ENCODE measurements around the gene HSPH1.
"Not testable (repeated sequence)": the region's sequence is repeated elsewhere in the genome, so short reads cannot be mapped to it uniquely, and the experiment has no call there.

Gene HSPH1

DNA sequence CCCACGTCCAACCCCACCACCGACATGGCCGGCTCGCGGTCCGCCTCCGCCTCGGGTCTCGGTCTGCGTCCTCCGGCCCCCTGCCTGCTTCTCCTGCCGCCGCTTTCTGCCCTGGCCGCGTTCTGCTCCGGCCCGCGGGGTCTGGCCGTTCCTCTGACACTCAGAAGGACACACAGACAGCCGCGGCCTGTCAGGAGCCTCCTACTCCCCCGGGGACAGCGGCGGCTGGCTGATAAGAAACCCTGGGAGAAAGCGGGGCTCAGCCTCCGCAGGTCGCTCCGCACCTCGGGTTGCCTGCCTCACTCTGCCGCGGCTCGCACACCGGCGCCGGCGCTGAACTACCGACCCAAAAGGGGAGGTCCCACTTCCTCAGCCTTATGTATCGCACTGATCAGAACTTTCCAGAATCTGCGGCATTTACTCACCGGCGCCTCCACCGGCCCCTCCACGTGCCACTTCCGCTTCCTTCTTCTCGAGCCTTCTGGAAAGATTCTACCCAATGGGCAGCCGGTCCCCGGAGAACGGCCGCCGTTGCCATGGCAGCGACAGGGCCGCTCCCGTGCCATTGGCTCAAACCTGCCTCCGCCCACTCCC lies at the start of gene HSPH1:
TSS of gene HSPH1 (minus strand) at position 348 of the 594 bp plus-strand sequence. CDS start at position 26, 322 bp downstream.
- peak in 1 of 2 donors; percentile 97 for DNase-seq

GRCh38 chr13:31209841-31210210 lies 48.1 kb upstream of the HSPH1 start:
- no peak for DNase-seq

DNA sequence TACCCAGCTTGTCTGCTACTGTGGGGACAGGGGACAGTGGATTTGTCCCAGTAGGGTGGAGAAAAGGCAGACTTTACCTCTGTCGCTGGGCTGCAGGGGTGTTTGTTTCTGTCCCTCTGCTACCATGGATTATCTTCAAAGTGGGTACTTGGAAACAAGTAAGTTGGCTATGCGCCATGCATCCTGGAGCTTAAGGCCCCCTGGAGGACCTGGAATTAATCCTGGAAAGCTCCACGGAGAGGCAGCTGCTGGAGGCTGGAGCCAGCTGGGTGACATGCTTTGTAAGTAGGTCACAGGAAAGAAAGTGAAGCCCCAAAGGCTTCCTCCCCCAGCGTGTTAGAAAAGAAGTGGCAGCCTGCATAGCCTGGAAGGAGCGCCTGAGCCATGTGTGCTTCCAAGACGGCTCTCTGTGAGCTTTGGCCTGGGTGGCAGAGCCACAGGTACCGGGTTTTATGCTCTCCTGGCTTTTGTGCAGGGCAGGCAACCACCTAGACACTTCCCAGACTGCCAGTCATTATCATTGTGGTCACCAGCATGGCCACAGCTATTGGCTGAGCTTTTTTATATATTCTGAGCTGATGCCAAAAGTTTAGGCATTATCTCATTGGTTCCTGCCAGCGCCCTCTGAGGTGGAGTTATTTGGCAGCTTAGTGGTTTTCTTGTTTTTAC lies 47.6 kb upstream of the HSPH1 start:
- no peak for DNase-seq

DNA sequence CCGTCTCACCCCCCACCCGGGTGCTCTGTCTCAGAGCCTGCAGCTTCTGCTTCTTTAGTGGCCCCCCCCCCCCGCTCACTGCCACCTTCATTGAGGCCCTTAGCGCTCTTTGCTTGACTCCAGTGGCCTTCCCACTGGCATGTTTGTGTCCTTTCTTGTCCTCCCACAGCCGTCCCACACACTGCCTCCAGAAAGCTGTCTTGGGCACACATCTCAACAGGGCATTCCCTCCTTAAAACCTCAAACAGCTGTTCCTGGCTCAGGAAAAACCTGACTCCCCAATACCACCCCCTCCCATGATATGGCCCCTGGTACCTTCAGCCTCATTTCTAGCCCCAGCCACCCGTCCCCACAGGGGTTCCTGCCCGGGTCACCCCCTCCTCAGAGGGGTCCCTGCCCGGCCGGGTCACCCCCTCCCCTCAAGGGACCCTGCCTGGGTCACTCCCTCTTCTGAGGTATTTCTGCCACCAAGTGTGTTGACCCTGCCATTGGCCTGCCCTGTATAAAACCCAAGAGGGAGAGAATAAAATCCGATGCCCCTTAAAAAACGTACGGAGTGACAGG lies 46.9 kb upstream of the HSPH1 start:
- DNase-seq: no peak

DNA sequence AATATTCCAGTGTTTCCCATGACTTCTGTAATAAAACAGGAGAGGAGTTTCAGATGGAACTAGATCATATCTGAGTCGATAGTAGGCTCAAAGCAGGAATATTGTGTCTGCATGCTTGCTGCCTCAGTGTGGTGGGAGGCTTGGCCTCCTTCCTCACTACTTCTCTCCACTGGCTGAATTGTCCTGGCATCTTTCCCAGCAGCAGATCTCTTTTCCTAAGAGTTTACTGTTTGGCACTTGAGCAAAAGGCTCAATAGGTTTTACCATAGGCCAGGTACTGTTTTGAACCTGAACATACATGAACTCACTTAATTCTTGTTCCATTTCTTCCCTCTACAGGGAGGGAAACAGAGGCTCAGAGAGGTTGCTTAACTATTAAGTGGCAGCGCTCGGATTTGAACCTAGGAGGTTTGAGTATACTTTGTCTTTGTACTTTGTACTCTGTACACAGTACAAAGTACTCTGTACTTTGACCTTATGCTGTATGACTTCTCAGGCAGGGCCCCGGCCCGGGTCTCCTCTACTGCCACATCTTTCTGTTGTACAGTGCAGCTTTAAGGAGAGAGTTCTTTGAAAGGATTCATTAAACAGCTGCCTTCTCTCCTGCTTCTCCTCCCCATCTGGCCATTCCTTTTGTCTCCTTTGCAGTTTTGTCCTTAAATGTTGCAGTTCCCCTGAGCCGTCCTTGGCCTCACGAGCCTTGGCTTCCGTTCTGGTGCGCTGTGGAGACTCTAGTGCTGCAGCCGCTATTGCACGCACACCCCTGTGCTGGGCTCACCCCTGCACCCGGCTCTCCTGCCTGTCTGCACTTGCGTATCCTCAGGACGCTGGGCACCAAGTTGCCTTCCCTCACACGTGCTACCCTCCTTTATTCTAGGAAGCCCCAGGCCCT lies 46.2 kb upstream of the HSPH1 start:
- DNase-seq: no peak

DNA sequence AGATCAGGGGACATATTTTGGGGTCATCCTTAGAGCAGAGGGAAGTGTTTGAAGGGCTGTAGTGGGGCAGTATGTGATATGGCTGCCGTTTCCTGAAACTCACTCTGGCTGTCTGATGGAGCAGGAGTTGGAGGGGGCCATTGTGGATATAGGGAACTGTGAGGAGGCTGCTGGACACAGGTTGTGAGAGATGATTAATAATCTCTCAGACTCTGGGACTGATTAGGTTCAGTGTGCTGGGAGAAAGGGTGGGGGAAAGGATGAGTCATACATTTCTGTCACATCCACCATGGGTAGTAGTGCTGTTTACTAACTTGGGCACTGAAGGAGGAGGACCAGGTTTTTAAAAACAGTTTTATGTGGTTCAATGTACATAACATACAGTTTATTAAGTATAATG lies 42.9 kb upstream of the HSPH1 start:
- DNase-seq: peak in 1 of 2 donors; percentile 34

- DNase-seq: no peak
Observed at GRCh38 chr13:31201341-31202031, 39.8 kb upstream of the HSPH1 start.

DNA sequence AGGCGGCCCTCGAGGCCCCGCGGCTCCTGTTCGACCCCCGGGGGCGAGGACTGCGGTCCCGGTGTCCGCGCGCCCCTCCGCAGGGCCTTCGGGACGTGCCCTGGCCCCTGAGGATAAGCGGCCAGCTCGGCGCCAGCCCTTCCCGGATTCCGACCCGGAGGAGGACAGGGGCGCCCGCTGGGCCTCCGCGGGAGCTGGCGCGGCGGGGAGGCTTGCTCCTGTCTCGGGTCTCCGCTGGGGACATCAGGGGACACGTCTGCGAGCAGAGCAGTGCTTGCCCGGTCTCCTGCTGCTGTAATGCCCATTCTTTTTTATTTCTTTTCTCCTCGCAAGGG lies 38.9 kb upstream of the HSPH1 start:
- DNase-seq: peak; percentile 16 to 71

- peak; percentile 40 to 71 for DNase-seq
Observed at GRCh38 chr13:31199849-31200636, 38.3 kb upstream of the HSPH1 start, which contains the start of gene B3GLCT. B3GLCT (plus strand) TSS chr13:31199975; CDS start chr13:31200085, 110 bp downstream.

GRCh38 chr13:31199527-31199848 lies 37.8 kb upstream of the HSPH1 start:
- no peak for DNase-seq

DNA sequence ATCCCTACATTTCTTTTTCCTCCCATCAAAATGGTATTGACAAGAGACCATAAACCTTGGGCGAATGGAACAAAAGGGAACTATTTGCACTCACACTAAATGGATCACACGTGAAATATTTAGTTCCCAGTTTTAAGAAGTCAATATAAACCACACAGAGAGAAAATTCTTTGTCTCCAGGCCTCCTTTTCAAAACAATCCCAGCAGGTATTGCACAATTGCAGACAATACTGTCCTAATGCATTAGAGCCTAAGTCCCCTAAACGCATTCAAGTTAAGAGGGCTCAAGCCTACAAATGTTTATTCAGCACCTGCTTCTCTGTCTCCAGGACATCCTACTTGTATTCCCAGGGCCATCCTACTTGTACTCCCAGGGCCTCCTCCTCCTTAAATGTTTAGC lies 36.8 kb upstream of the HSPH1 start:
- DNase-seq: no peak

DNA sequence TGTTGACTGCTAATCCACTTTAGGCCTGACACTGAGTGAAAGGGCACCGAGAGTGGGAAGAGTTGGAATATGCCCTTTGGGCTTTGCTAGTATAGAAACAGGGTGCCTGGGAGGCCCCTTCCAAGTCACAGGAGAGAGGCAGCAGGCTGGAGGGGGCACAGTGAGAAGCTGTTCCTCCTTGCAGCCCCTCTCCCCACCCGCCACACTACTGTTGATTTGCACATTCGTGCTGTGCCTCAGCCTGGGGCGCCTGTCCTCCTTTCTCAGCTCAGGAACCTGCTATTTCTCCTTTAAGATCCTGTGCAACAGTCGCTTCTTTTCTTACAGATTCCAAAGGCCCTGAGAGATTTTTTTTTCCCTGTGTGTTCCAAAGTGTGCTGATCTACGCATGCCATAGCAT lies 35.3 kb upstream of the HSPH1 start:
- DNase-seq: no peak

GRCh38 chr13:31195616-31196015 lies 33.9 kb upstream of the HSPH1 start:
- DNase-seq: no peak

GRCh38 chr13:31192306-31192705 lies 30.6 kb upstream of the HSPH1 start:
- DNase-seq: no peak

DNA sequence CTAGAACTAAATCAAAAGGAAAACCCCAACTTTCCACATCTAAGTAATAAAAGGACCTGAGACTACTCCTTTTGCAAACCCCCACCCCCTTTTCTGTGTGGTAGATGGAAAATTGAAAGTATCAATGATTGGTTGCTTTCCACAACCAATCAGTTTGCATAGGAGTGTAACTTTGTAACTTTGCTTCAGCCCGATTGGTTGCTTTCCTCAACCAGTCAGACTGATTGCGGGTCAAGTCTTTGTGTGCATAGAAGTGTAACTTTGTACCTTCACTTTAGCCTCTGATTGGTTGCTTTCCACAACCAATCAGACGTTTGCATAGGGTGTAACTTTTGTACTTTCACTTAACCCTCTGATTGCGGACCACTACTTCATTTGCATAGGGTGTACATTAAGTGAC lies 30.0 kb upstream of the HSPH1 start:
- no peak for DNase-seq

GRCh38 chr13:31184981-31185645 lies 23.4 kb upstream of the HSPH1 start:
- DNase-seq: no peak

GRCh38 chr13:31184451-31184850 lies 22.7 kb upstream of the HSPH1 start:
- DNase-seq: no peak

- DNase-seq: no peak
Observed at GRCh38 chr13:31182987-31183386, 21.3 kb upstream of the HSPH1 start.

DNA sequence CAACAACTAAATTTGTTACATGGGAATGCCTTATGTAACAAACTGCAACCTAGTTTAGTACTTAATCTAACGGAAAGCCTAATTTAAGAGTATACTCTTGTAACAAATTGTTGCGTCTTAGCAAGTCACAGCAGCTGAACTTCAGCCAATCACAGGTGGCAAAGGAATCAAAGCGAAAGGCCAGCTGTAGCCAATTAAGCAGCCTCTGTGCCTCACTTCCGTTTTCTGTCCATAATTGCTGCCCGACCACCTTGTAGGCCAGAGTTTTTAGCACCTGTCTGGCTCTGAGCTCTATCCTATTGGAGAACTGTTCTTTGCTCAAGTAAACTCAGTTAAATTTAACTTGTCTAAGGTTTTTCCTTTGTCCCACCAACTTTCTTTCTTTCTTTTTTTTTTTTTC lies 18.1 kb upstream of the HSPH1 start:
- DNase-seq: no peak

DNA sequence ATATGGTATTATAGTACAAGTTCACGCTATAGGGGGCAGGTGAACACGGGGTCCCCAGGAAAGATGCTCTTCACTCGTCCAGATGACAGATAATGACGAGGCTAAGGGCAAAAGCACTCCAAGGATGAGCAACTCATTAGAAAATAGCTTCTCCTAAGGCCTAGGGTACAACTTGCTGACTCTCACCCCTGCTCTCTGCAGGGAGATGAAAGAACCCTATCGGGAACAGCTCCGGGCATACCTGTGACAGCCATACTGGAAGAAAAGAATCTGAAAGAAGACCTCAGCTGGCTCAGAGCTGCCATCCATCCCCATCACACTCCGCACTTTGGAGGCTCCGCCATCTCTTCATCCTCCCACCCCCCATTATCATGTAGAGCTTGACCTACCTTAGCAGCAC lies 17.5 kb upstream of the HSPH1 start:
- no peak for DNase-seq

GRCh38 chr13:31177813-31178495 lies 16.2 kb upstream of the HSPH1 start:
- DNase-seq: not testable (repeated sequence)

Data from bone marrow (tissue), 2 donors.